ENCODE results near the gene FRMD3.

FRMD3 gene

DNA sequence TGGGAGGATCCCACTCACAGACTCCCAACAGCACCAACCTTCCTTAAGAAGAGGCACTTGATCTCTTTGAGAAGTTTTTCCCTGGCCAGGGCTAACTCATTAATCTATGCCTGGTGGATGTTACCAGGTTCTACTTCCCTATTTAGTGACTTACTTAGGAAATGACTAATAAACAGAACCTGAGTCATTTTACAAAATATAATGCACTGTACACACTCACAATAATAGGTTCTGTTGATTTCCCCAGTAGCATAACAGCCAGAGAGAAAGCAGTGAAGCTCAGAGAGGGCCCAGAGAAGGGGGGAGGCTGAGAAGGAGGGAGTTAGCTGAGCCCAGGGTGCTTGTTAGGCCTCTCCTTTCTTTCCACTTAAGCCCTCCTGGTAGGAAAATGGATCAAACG, 27.1 kb downstream of the FRMD3 start:
- Histone ChIP-seq H3K9ac (ENCODE audit: low read length) (peak overlapping the region; percentile 13), H3K23ac (ENCODE audit: low read length in 2 of 2) (no peak overlapping the region), H2BK120ac (ENCODE audit: low read depth, low read length) (no peak overlapping the region), H3K4ac (ENCODE audit: low read depth in 1 of 2, low read length in 2 of 2) (no peak overlapping the region), H3K18ac (ENCODE audit: low read depth in 1 of 2, low read length in 2 of 2) (no peak overlapping the region), H3K27ac (ENCODE audit: low read length, poor library complexity, severe bottlenecking) (no peak overlapping the region), H3K36me3 (ENCODE audit: control insufficient read depth in 1 of 2, insufficient read depth in 2 of 2, low read depth in 1 of 2, low read length in 2 of 2) (no peaks in the 10 kb centered on the region), H2BK12ac (ENCODE audit: low read length in 2 of 2) (no peak overlapping the region), H2AFZ (ENCODE audit: low read depth, low read length) (no peak overlapping the region), H3K4me1 (ENCODE audit: control insufficient read depth, insufficient read depth, low read depth, low read length) (no peaks in the 10 kb centered on the region), H3K79me1 (replicated peaks; ENCODE audit: low read length, poor library complexity, severe bottlenecking) (no peaks in the 10 kb centered on the region), H3K14ac (ENCODE audit: low read length in 2 of 2) (no peak overlapping the region), H2BK15ac (ENCODE audit: low read depth, poor library complexity, severe bottlenecking) (no peak overlapping the region), H4K91ac (ENCODE audit: low read length) (no peak overlapping the region), H2BK5ac (ENCODE audit: low read depth, low read length, poor library complexity, severe bottlenecking) (no peak overlapping the region), H2AK5ac (ENCODE audit: low read length, severe bottlenecking) (no peak overlapping the region), H3K4me3 (ENCODE audit: insufficient read depth in 1 of 2, low read depth in 1 of 2, low read length in 2 of 2) (no peak overlapping the region), H3K9me3 (ENCODE audit: control insufficient read depth, low read length) (no peaks in the 10 kb centered on the region), H4K8ac (ENCODE audit: low read length) (no peak overlapping the region), H3K27me3 (ENCODE audit: control insufficient read depth in 1 of 2, insufficient read depth in 1 of 2, low read length in 2 of 2) (no peaks in the 10 kb centered on the region), H3K4me2 (ENCODE audit: low read length, poor library complexity, severe bottlenecking) (no peak overlapping the region)
- peak; percentile 2 for DNase-seq
- no CpG with 5 or more reads among the region's 1 CpG for WGBS

GRCh38 chr9:83509402-83509801, 28.8 kb downstream of the FRMD3 start:
- H3K27me3 ChIP-seq (ENCODE audit: control insufficient read depth in 1 of 2, insufficient read depth in 1 of 2, low read length in 2 of 2), result no peaks in the 10 kb centered on the region
- H3K14ac ChIP-seq (ENCODE audit: low read length in 2 of 2), result no peak overlapping the region
- no peak overlapping the region for H3K18ac ChIP-seq (ENCODE audit: low read depth in 1 of 2, low read length in 2 of 2)
- peak; percentile 11 for DNase-seq
- H3K79me1 ChIP-seq (replicated peaks; ENCODE audit: low read length, poor library complexity, severe bottlenecking), result no peaks in the 10 kb centered on the region
- WGBS, result 72% methylated on average over 6 of the region's 8 CpGs
- no peak overlapping the region for H2AK5ac ChIP-seq (ENCODE audit: low read length, severe bottlenecking)
- H3K4me1 ChIP-seq (ENCODE audit: control insufficient read depth, insufficient read depth, low read depth, low read length), result no peaks in the 10 kb centered on the region
- no peak overlapping the region for H2BK15ac ChIP-seq (ENCODE audit: low read depth, poor library complexity, severe bottlenecking)
- no peak overlapping the region for H3K4me2 ChIP-seq (ENCODE audit: low read length, poor library complexity, severe bottlenecking)
- no peak overlapping the region for H2BK5ac ChIP-seq (ENCODE audit: low read depth, low read length, poor library complexity, severe bottlenecking)
- H4K8ac ChIP-seq (ENCODE audit: low read length), result no peak overlapping the region
- no peak overlapping the region for H2AFZ ChIP-seq (ENCODE audit: low read depth, low read length)
- H3K4ac ChIP-seq (ENCODE audit: low read depth in 1 of 2, low read length in 2 of 2), result no peak overlapping the region
- H3K36me3 ChIP-seq (ENCODE audit: control insufficient read depth in 1 of 2, insufficient read depth in 2 of 2, low read depth in 1 of 2, low read length in 2 of 2), result no peaks in the 10 kb centered on the region
- H3K9ac ChIP-seq (ENCODE audit: low read length), result no peak overlapping the region
- no peak overlapping the region for H3K27ac ChIP-seq (ENCODE audit: low read length, poor library complexity, severe bottlenecking)
- no peak overlapping the region for H4K91ac ChIP-seq (ENCODE audit: low read length)
- H2BK12ac ChIP-seq (ENCODE audit: low read length in 2 of 2), result no peak overlapping the region
- H3K4me3 ChIP-seq (ENCODE audit: insufficient read depth in 1 of 2, low read depth in 1 of 2, low read length in 2 of 2), result no peak overlapping the region
- no peak overlapping the region for H3K23ac ChIP-seq (ENCODE audit: low read length in 2 of 2)
- no peaks in the 10 kb centered on the region for H3K9me3 ChIP-seq (ENCODE audit: control insufficient read depth, low read length)
- no peak overlapping the region for H2BK120ac ChIP-seq (ENCODE audit: low read depth, low read length)

- Histone ChIP-seq H3K14ac (ENCODE audit: low read length in 2 of 2) (peak overlapping the region in 1 of 2 experiments; percentile 57), H2BK5ac (ENCODE audit: low read depth, low read length, poor library complexity, severe bottlenecking) (no peak overlapping the region), H2BK15ac (ENCODE audit: low read depth, poor library complexity, severe bottlenecking) (no peak overlapping the region), H3K9ac (ENCODE audit: low read length) (no peak overlapping the region), H3K36me3 (ENCODE audit: control insufficient read depth in 1 of 2, insufficient read depth in 2 of 2, low read depth in 1 of 2, low read length in 2 of 2) (no peaks in the 10 kb centered on the region), H3K4ac (ENCODE audit: low read depth in 1 of 2, low read length in 2 of 2) (no peak overlapping the region), H4K91ac (ENCODE audit: low read length) (no peak overlapping the region), H2AFZ (ENCODE audit: low read depth, low read length) (no peak overlapping the region), H3K4me1 (ENCODE audit: control insufficient read depth, insufficient read depth, low read depth, low read length) (no peaks in the 10 kb centered on the region), H3K9me3 (ENCODE audit: control insufficient read depth, low read length) (no peaks in the 10 kb centered on the region), H3K27ac (ENCODE audit: low read length, poor library complexity, severe bottlenecking) (no peak overlapping the region), H3K4me3 (ENCODE audit: insufficient read depth in 1 of 2, low read depth in 1 of 2, low read length in 2 of 2) (no peak overlapping the region), H2BK12ac (ENCODE audit: low read length in 2 of 2) (no peak overlapping the region), H4K8ac (ENCODE audit: low read length) (no peak overlapping the region), H2AK5ac (ENCODE audit: low read length, severe bottlenecking) (no peak overlapping the region), H3K23ac (ENCODE audit: low read length in 2 of 2) (no peak overlapping the region), H3K79me1 (replicated peaks; ENCODE audit: low read length, poor library complexity, severe bottlenecking) (no peaks in the 10 kb centered on the region), H3K18ac (ENCODE audit: low read depth in 1 of 2, low read length in 2 of 2) (no peak overlapping the region), H3K4me2 (ENCODE audit: low read length, poor library complexity, severe bottlenecking) (no peak overlapping the region), H2BK120ac (ENCODE audit: low read depth, low read length) (no peak overlapping the region), H3K27me3 (ENCODE audit: control insufficient read depth in 1 of 2, insufficient read depth in 1 of 2, low read length in 2 of 2) (no peaks in the 10 kb centered on the region)
- DNase-seq, result no peak
- 90% methylated on average over 3 of the region's 4 CpGs for WGBS
These were observed 30.1 kb downstream of the FRMD3 start for GRCh38 chr9:83508067-83508466.

DNA sequence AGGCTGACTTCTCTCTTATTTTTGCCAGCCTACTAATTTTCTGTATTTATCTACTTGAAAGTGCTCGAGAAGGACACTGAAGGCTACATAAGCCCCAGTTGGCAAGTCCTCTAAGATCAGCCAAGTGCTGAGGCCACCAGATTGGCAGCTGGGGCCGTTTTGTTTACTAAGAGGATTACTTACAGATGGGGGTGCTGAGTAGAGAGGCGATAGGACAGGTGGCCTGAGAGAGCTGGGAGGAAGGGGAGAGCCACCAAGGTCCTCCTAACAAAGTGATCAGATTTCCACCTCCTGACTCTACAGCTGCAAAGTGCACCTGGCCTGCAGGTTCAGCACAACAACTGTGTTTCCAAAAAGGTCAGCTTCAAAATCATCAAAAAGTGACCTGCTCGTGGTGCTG, 32.9 kb downstream of the FRMD3 start:
- no peaks in the 10 kb centered on the region for H3K79me1 ChIP-seq (replicated peaks; ENCODE audit: low read length, poor library complexity, severe bottlenecking)
- no peak overlapping the region for H2BK5ac ChIP-seq (ENCODE audit: low read depth, low read length, poor library complexity, severe bottlenecking)
- H2BK12ac ChIP-seq (ENCODE audit: low read length in 2 of 2), result no peak overlapping the region
- no peaks in the 10 kb centered on the region for H3K9me3 ChIP-seq (ENCODE audit: control insufficient read depth, low read length)
- DNase-seq, result no peak
- no peaks in the 10 kb centered on the region for H3K36me3 ChIP-seq (ENCODE audit: control insufficient read depth in 1 of 2, insufficient read depth in 2 of 2, low read depth in 1 of 2, low read length in 2 of 2)
- H3K27me3 ChIP-seq (ENCODE audit: control insufficient read depth in 1 of 2, insufficient read depth in 1 of 2, low read length in 2 of 2), result no peaks in the 10 kb centered on the region
- no peak overlapping the region for H2AFZ ChIP-seq (ENCODE audit: low read depth, low read length)
- no peak overlapping the region for H3K4me2 ChIP-seq (ENCODE audit: low read length, poor library complexity, severe bottlenecking)
- no peak overlapping the region for H2BK15ac ChIP-seq (ENCODE audit: low read depth, poor library complexity, severe bottlenecking)
- H3K14ac ChIP-seq (ENCODE audit: low read length in 2 of 2), result no peak overlapping the region
- no peaks in the 10 kb centered on the region for H3K4me1 ChIP-seq (ENCODE audit: control insufficient read depth, insufficient read depth, low read depth, low read length)
- no peak overlapping the region for H3K4me3 ChIP-seq (ENCODE audit: insufficient read depth in 1 of 2, low read depth in 1 of 2, low read length in 2 of 2)
- H4K91ac ChIP-seq (ENCODE audit: low read length), result no peak overlapping the region
- H3K23ac ChIP-seq (ENCODE audit: low read length in 2 of 2), result no peak overlapping the region
- H4K8ac ChIP-seq (ENCODE audit: low read length), result no peak overlapping the region
- H2BK120ac ChIP-seq (ENCODE audit: low read depth, low read length), result no peak overlapping the region
- no peak overlapping the region for H3K9ac ChIP-seq (ENCODE audit: low read length)
- H3K18ac ChIP-seq (ENCODE audit: low read depth in 1 of 2, low read length in 2 of 2), result no peak overlapping the region
- H3K4ac ChIP-seq (ENCODE audit: low read depth in 1 of 2, low read length in 2 of 2), result no peak overlapping the region
- 77% methylated on average over 4 of the region's 4 CpGs for WGBS
- no peak overlapping the region for H3K27ac ChIP-seq (ENCODE audit: low read length, poor library complexity, severe bottlenecking)
- H2AK5ac ChIP-seq (ENCODE audit: low read length, severe bottlenecking), result no peak overlapping the region
